PFSK-1 (cell line): ENCODE data around the gene PROKR1.

Experiments used
- FOXP2 ChIP-seq: optimal IDR thresholded peaks from 2 replicates; pipeline ENCODE3; 2011; ENCODE audit warnings: borderline replicate concordance, control low read depth, inconsistent platforms; ENCODE audit not compliant: insufficient read depth; ENCODE audit errors: extremely low read length, extremely low read depth
- POLR2AphosphoS5 ChIP-seq: IDR thresholded peaks from 2 replicates; pipeline ENCODE4 v1.6.1; 2012; ENCODE audit warnings: low read depth, mild to moderate bottlenecking, control low read depth, low read length, moderate library complexity
- REST ChIP-seq, 2 experiments: IDR thresholded peaks; 2 replicates each; pipeline versions ENCODE4 v1.6.1 to v1.8.0; 2011 to 2012; ENCODE audit warnings: low read depth in 2 of 2, low read length in 2 of 2, control low read depth in 1 of 2, inconsistent platforms in 1 of 2, mild to moderate bottlenecking in 1 of 2, moderate library complexity in 1 of 2; ENCODE audit not compliant: insufficient read depth in 1 of 2
- SIN3A ChIP-seq: IDR thresholded peaks from 2 replicates; pipeline ENCODE4 v1.6.1; 2012; ENCODE audit warnings: mild to moderate bottlenecking, low read length, moderate library complexity, borderline replicate concordance; ENCODE audit not compliant: insufficient read depth
- TAF1 ChIP-seq: IDR thresholded peaks from 2 replicates; pipeline ENCODE4 v1.6.1; 2012; ENCODE audit warnings: low read length, control low read depth, borderline replicate concordance; ENCODE audit not compliant: insufficient read depth

GRCh38 chr2:68623820-68624219 lies 19.6 kb upstream of the PROKR1 start:
- TF ChIP-seq TAF1 (no peak), SIN3A (no peak), REST (IDR thresholded peaks at IDR 0.05; ENCODE audit: insufficient read depth in 1 of 2, low read depth in 2 of 2, low read length in 2 of 2) (no peak), POLR2AphosphoS5 (no peak), FOXP2 (no peak)
